NCI-H748 (cell line): Measurements from ENCODE around the gene EFNA3.
"Not testable (repeated sequence)": the region's sequence is repeated elsewhere in the genome, so short reads cannot be mapped to it uniquely, and the experiment has no call there.

ENCODE experiments used
- DNase-seq: peaks from one replicate; lab custom pipeline; 2025; ENCODE audit not compliant: unreplicated experiment; lab: John Stamatoyannopoulos, UW

Gene EFNA3

DNA sequence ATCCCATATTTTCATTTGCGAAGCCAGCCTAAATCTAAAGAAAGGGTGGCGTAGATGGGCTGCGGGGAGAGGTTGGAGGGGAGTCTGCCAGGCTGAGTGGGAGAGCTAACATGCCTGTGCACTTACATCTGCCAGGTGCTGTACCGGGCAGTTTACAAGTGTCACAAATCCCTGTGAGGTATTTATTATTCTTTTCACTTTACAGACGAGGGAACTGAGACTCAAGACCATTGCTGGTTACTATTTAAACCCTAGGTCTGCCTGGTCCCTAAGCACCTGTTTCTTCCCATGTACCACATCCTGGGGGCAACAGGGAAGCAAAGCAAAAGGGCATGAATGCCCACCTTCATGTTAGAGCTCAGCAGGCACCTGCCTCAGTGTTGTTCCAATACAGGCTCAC is 29.7 kb downstream of the EFNA3 start:
- no peak for DNase-seq

DNA sequence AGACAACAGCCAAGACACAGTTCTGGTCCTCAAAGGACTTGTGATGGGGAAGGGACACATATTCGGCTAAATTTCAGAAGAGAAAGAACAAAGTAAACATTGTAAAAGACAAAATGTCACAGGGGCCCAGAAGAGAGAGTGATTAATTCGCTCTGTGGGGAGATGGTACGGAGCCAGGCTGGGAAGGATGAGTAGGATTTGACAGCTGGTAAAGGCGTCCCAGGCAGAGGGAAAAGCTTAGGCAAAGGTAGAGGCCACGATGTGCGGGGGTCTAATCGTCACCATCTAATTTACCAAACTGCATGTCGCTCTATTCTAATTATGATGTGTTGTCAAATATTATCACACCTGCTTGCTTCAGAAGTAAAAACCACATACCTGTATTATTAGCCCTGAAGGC is 31.7 kb downstream of the EFNA3 start:
- DNase-seq: no peak

DNA sequence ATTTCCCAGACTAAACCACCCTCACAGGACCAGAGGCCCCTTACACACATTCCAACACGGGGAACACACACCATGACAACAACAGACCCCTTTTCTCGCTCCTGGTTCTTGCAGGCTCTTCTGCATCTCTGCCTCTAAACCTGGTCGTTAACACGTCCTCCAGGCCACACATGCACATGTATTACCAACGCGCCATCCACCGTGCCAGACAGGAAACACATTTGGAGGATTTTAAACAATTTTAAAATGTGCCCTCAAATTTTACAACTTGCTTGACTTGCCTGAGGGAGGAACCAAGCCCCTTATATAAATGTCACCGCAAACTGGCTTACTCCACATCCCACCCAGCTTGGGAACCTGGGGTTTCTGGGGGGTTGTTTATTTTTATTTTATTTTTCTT is 32.2 kb downstream of the EFNA3 start:
- no peak for DNase-seq

DNA sequence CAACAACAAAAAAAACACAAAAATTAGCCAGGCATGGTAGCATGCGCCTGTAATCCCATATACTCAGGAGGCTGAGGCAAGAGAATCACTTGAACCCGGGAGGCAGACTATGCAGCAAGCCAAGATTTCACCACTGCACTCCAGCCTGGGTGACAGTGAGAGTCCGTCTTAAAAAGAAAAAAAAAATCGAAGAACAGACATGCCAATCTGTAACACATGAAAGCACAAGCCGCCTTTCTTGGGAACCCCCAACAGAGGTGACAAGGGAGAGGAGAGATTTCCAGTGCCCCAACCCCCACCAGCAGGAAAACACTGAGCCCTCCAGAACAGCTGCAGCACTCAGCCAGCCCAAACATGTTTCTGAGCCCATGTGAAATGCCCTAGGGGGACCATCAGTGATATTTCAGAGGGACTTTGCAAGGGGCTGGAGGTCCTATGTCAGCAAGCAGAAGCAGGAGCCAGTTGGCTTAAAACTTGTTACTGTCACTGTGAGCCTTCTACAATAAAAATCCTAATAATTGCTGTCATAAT is 34.9 kb downstream of the EFNA3 start:
- no peak for DNase-seq

DNA sequence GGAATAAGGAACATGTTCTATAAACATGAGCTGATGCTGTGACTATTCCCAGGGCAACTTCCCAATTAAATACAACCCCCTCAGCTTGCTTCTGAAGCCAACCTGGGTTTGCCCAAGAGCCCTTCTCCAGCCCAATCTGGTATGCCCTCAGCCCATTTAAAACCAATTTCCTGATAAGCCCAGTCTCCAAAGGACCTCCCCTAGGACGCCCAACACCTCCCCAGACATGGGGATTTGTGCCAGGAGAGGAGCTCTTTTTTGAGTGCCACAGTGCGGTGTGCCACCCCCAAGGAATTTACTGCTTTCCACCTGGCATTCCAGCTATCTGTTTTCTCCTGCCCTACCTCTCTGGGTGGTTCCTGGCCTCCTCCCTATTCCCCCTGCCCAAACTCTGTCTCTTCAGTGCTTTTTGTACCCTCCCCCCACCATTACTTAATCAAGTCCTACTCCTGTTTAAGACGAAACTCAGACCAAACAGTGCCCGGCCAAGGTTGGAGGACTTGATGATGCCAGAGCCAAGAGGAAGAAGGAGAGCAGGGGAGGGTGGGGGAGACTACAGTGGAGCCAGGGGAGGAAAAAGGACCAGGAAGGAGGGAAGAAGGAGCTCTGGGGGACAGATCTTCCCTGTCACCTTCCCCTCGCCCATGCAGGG is 37.6 kb downstream of the EFNA3 start:
- DNase-seq: no peak

DNA sequence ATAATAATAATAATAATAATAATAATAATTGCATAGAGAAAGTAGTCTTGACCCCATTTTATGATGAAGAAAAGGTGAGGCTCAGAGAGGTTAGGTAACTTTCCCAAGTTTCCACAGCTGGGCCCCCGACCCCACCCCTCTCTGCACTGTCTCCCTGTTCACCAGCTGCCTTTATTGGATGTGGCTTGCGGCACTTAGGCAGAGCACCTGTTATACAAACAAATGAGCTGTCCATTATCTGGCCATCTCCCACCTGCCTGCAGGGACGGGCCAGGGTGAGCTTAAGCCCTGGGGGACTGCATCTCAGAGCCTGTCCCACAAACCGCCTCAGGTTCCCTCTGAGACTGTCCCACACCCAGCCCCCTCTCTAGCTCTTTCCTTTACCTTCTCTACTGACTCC is 39.0 kb downstream of the EFNA3 start:
- peak; percentile 76 for DNase-seq

DNA sequence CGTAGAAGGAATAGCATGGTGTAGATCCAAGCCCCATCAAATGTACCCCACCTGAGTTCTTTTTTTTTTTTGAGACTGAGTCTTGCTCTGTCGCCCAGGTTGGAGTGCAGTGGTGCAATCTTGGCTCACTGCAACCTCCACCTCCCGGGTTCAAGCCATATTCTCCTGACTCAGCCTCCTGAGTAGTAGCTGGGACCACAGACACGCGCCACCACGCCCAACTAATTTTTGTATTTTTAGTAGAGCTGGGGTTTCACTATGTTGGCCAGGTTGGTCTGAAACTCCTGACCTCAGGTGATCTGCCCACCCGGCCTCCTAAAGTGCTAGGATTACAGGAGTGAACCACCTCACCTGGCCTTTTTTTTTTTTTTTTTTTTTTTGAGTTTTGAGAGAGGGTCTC is 39.5 kb downstream of the EFNA3 start:
- DNase-seq: not testable (repeated sequence)

DNA sequence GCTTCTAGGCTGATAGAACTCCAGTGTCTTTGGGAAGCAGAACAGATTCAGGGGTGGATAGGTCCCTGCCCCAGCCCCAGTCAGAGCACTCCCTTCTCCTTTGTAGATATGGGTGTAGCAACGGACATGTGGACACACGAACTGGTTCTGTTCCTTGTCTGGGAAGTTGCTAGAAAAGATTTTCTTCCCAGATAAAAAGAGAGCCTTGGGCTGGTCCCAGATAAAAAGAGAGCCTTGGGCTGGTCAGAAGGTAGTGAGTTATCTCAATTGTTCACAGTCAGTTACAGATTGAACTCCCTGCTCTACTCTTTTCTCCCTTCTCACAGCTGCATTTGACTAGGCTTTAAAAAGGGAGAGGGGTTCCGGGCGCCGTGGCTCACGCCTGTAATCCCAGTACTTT is 41.6 kb downstream of the EFNA3 start:
- DNase-seq: no peak

DNA sequence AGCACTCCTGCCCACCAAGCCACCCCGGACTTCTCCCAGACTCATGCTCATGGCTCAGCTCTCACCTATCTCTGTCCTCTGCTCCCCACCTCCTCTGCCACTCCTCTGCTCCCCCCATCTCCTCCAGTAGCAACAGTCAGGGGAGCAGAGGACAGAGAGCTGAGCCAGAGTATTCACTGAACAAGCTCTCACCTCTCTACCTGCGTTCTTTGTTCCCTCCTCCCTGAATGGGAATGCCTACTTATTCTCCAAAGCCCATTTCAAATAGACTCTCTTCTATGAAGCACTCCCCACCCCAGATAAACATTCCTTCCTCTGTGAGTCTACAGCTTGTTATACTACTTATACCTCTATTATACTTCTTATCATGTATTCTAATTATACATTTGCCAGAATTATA is 42.6 kb downstream of the EFNA3 start:
- DNase-seq: no peak

DNA sequence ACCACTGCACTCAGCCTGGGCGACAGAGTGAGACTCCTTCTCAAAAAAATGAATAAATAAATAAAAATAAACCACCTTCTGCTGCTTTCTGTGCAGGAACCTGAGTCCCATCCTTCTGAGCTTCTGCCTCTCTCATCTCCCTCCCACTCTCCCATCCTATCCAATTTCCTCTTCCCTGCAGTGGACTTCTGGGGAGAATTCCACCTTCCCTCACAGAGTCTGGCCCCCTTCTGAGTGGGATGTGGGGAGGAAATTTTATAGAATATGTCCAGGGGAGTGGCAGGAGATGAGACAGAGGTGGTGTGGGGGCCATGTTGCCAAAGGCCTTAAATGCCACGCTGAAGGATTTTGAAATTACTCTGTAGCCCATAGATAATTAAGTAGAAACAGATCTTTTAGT is 43.7 kb downstream of the EFNA3 start:
- DNase-seq: no peak

DNA sequence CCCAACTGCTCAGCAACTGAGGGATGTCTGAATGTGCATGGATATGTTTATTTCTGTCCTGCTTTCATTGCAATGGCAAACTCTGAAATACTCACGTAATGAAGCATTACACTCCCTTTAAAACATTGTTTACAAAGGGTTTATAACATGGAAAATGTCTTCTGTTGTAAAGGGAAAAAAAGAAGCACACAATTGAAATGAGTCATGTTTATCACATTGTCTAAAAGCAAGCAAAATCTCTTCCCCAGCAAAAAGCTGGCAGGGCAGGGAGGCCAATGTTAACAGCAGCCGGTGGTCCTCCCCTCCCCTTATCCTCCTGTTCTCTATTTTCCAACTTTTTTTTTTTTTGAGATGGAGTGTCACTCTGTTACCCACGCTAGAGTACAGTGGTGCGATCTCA is 45.2 kb downstream of the EFNA3 start:
- DNase-seq: no peak

DNA sequence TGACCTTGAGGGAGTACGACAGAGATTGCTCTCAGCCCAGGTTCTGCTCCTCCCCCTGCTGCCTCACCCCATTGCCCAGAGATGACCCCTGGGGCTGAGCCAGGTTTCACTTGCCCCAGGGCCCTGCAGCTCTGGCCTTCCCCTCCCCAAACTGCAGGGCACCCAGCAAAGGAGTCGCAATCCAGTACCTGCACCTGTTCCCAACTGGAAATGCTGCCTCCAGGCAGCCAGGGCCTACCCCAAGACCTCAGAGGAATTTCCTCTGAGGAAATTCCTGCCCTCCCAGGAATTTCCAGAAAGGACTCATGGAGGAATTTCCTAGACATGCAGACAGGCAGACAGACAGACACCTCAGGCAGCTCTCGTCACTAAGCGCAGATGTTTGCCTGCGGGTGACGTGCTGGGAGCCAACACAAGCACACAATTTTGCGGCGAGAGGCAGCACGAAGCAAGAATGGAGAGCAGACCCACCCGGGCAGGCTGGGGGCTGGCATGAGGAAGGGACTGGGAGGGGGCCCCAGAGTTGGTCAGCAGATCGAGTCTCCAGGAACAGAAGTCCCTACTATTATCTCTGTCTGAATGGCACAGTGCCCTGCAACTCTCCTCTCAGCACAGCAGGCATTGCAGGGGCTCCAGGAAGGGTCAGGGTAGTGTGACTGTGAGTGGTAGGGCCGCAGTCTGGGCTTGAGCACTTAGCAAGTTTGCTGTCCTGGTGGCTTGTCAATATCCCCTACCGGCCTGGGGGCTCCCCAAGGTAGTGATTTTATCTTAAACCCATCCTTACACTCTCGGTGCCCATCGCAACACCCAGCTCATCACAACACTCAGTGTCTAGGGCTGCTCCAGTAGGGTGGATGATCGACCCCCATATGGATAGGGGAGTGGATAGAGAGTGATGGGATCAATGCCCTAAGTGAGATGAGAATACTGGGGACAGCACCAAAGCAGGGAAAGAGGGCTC is 46.1 kb downstream of the EFNA3 start:
- no peak for DNase-seq

DNA sequence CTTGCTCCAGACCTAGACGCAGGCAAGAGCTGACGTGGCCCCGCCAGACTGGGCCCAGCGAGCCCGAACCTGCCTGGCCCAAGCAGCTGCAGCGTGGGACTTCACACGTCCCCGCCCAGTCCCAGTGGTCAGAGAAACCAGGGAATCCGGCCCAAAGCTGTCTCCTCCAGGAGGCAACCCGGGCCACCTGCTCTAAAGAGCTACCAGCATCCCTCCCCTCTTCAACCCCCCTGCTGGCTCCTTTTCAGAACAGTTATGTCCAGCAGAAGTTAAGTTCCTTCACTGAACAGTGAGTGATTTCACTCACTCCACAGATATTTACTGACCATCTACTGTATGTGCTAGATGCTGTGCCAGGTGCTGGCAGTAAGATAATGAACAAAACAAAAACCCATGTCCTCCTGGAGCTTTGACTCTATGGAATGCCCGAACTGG is 46.9 kb downstream of the EFNA3 start:
- no peak for DNase-seq

DNA sequence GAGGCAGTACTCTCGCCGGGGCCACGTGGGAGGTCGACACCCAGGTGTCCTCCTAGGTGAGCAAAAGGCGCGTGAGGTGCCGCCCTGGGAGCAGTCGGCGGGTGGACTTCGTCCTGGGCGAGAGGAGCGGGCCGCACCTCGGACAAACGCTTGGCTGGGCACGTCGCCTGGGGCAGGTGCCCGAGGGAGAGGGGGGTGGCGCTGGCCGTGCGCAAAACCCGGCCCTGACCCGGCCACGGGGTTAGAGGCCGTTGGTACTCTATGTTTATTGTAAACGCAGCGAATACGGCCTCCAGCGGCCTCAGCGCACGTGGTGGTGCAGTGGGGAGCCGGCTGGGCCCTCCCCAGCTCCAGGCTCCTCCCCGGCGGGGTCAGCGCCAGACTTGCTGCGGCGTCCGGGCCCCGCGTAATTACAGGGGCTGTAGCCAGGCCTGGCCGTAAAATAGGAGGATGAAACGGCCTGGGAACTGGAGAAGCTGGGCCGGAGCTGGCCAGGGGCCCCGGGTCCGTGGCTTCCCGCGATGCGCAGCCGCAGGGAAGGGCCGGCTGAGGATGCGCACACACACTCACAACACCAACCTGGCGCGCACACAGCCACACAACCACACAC is 47.4 kb downstream of the EFNA3 start:
- DNase-seq: peak; percentile 64

DNA sequence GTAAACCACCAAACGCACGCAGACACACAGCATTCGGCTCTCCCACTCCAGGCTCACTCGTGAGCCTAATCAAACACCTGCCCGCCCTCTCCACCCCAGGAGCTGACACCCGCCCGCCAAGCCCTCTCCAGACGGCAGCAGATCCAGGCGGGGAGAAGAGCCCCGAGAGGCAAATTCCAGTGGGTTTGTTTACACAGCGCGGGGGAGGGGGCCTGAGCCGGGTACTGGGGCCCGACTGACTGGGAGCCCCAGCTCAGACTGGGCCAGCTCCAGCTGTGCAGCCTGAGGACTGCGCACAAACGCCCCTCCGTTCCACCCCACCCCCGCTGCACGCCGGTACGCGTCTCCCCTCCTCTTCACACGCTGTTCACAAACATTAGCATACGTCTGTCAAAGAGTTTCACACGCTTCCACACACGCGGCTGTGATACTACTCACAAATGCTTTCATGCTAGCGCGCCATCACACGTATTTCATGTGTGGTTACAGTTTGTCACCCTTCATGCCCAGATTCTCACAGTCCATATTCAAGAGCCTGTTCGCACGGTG is 48.0 kb downstream of the EFNA3 start:
- peak; percentile 70 for DNase-seq

DNA sequence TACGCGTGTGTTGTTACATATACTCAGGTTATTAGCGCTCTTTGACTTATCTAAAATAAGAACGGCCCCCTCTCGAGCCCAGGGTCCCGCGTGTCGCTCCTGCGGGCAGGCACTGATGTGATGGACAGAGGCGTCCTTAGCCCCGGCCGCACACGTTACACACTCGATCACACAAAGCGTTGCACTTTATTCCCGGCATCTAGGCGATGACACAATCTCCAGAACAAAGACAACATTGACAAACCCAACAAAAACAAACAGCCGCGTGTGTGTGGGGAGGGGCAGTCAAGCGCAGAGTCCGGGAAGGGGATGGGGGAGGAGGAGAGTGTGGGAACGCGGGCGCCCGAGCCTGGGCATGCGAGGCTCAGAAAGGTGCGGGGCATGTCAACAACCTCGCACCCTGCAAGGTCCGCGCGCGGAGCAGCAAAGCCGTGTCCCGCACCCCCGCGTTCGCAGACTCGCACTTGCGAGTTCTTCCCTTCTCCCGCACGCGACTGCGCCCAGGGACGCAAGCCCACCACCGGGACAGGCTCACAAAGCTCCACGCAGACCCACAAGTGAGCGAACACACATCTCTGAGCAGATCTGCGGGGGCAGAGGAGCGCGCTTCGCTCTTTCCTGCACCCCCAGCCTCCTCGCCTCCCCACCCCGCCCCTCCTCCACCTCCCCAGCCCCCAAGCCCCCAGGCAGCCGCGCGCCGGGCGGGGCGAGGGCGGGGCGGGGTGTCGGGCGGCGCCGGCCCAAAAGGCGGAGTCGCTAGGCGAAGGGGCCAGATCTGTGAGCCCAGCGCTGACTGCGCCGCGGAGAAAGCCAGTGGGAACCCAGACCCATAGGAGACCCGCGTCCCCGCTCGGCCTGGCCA is 48.7 kb downstream of the EFNA3 start, which contains the start of gene EFNA1:
TSS of gene EFNA1 (plus strand) at position 772 of the 862 bp plus-strand sequence. CDS start 102 bp downstream, outside the sequence.
- peak; percentile 76 for DNase-seq

DNA sequence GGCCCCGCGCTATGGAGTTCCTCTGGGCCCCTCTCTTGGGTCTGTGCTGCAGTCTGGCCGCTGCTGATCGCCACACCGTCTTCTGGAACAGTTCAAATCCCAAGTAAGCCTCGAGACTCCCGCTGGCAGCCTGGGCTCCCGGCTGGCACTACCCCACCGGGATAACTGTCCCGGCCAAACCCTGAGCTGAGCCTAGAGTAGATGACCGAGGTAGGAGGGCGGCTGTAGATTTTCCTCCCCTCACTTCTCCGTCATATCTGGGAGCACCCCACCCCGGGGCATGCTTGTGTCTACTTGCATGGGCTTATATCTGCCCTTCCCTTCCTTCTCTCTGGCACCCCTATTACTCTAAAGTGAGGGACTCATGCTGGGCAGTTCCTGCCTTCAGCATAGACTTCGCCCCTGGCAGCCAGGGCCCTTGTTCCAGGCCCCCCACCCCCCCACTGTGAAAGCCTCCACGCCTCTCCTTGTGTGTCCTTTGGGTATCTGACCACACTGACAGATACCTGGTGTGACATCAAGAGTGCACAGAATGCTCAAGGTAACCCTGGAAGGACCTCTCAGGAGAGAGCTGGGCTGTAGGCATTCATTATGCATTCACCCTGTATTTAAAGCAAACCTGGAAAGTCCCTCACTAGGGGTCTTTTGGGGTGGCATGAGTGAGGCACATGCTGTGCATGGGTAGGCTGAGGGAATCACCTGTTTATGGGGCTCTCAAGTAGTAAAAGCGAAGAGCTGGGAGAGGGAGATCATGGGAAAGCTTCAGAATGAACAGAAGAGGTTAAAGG is 49.5 kb downstream of the EFNA3 start:
- DNase-seq: no peak

DNA sequence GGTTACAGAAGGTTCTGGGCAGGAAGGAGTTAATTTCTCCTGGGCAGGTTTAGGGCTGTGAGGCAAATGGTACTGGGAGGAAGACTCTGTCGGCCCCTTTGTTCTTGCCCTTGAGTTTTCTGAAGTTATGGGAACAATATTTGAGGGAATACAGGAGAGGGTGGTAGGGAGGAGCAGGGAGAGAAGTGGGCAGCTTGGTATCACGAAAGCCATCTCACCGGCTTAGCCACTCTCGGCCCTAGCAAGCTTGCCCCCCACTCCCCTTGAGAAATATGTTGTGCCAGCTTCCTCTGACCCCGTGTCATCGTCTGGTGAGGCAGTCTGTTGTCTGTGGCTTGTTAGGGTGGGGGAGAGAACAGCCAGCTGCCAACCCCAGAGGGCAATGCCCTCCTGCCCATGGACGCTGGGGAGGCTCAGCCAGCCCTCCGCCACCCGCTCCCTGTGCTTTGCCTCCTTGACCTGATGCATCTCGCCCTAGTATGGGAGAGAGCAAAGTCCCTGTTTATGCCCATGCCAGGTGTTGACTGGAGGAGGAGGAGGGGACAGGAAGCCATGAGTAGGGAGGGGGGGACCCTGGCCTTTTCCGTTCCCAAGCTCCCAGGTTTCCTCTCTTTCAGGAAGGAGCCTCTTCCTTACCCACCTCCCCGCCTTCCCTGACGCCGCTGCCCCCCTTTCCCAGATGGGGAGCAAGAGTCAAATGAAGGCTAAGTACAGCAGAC is 50.3 kb downstream of the EFNA3 start:
- DNase-seq: no peak
